Central memory CD8-positive, alpha-beta T cell (primary cell): ENCODE results near the gene NR2E1.

Experiments used
- ATAC-seq: fragments of 150-1000 bp; cut with Tn5 transposase; replicated peaks from 2 replicates; pipeline ENCODE4 v1.10.0; 2022; ENCODE audit warnings: mild to moderate bottlenecking, moderate FRiP score, moderate number of reproducible peaks; ENCODE audit not compliant: poor library complexity, severe bottlenecking; ENCODE audit errors: extremely low read depth
- DNase-seq, 2 donors: peaks; one replicate each; pipeline ENCODE4 v3.0.0; 2021; ENCODE audit warnings: low spot score in 2 of 2
- H3K27ac Mint-ChIP-seq: one replicate; pipeline ENCODE4 v1.8.0; 2022; ENCODE audit warnings: low read depth, mild to moderate bottlenecking, moderate library complexity, mixed read lengths
- H3K27me3 Mint-ChIP-seq: one replicate; pipeline ENCODE4 v1.8.0; 2022; ENCODE audit warnings: mixed read lengths
- H3K36me3 Mint-ChIP-seq: one replicate; pipeline ENCODE4 v1.8.0; 2022; ENCODE audit warnings: mild to moderate bottlenecking, moderate library complexity, mixed read lengths; ENCODE audit not compliant: insufficient read depth
- H3K4me1 Mint-ChIP-seq: one replicate; pipeline ENCODE4 v1.8.0; 2022; ENCODE audit warnings: mixed read lengths
- H3K4me3 Mint-ChIP-seq: one replicate; pipeline ENCODE4 v1.8.0; 2022; ENCODE audit warnings: mild to moderate bottlenecking, moderate library complexity, mixed read lengths
- H3K9me3 Mint-ChIP-seq: one replicate; pipeline ENCODE4 v1.8.0; 2022; ENCODE audit warnings: mixed read lengths

The NR2E1 gene

GRCh38 chr6:108159981-108160380, 5.8 kb upstream of the NR2E1 start:
- peaks cover 12% of the 10 kb centered on the region for H3K4me1 Mint-ChIP-seq

GRCh38 chr6:108161724-108162282, 4.0 kb upstream of the NR2E1 start:
- no peaks in the 10 kb centered on the region for H3K9me3 Mint-ChIP-seq
- no peak for ATAC-seq
- no peak overlapping the region for H3K27ac Mint-ChIP-seq
- H3K36me3 Mint-ChIP-seq, result peaks cover 4% of the 10 kb centered on the region
- H3K27me3 Mint-ChIP-seq, result peaks cover 96% of the 10 kb centered on the region
- no peak for DNase-seq
- no peak overlapping the region for H3K4me3 Mint-ChIP-seq
- H3K4me1 Mint-ChIP-seq, result peaks cover 19% of the 10 kb centered on the region

More at GRCh38 chr6:108159981-108160380, 5.8 kb upstream of the NR2E1 start:
- Mint-ChIP-seq H3K36me3 (peaks cover 2% of the 10 kb centered on the region), H3K9me3 (no peaks in the 10 kb centered on the region), H3K4me3 (no peak overlapping the region), H3K27me3 (peaks cover 96% of the 10 kb centered on the region), H3K27ac (no peak overlapping the region)
- DNase-seq, result no peak
- no peak for ATAC-seq

- no peak overlapping the region for H3K27ac Mint-ChIP-seq
- H3K4me1 Mint-ChIP-seq, result peaks cover 14% of the 10 kb centered on the region
Measured at GRCh38 chr6:108163267-108163643, 2.6 kb upstream of the NR2E1 start.

GRCh38 chr6:108163644-108164542, 1.9 kb upstream of the NR2E1 start:
- Mint-ChIP-seq H3K4me3 (no peak overlapping the region), H3K27me3 (peaks cover 95% of the 10 kb centered on the region), H3K27ac (no peak overlapping the region), H3K36me3 (peaks cover 4% of the 10 kb centered on the region), H3K4me1 (peaks cover 15% of the 10 kb centered on the region), H3K9me3 (no peaks in the 10 kb centered on the region)
- DNase-seq (no peak), ATAC-seq (no peak)

More at GRCh38 chr6:108163267-108163643, 2.6 kb upstream of the NR2E1 start:
- Mint-ChIP-seq H3K4me3 (no peak overlapping the region), H3K27me3 (peaks cover 99% of the 10 kb centered on the region), H3K9me3 (no peaks in the 10 kb centered on the region), H3K36me3 (peaks cover 4% of the 10 kb centered on the region)
- ATAC-seq (no peak), DNase-seq (no peak)

GRCh38 chr6:108164543-108164814, 1.3 kb upstream of the NR2E1 start:
- Mint-ChIP-seq H3K27me3 (peaks cover 95% of the 10 kb centered on the region), H3K27ac (no peak overlapping the region), H3K4me1 (peaks cover 21% of the 10 kb centered on the region), H3K36me3 (peaks cover 5% of the 10 kb centered on the region), H3K4me3 (no peak overlapping the region), H3K9me3 (no peaks in the 10 kb centered on the region)
- ATAC-seq, result no peak
- DNase-seq, result no peak

- H3K9me3 Mint-ChIP-seq, result no peaks in the 10 kb centered on the region
- DNase-seq (no peak), ATAC-seq (no peak)
- H3K4me1 Mint-ChIP-seq, result peaks cover 26% of the 10 kb centered on the region
- H3K27me3 Mint-ChIP-seq, result peaks cover 95% of the 10 kb centered on the region
- H3K36me3 Mint-ChIP-seq, result peaks cover 5% of the 10 kb centered on the region
- no peak overlapping the region for H3K27ac Mint-ChIP-seq
- H3K4me3 Mint-ChIP-seq, result no peak overlapping the region
Measured at GRCh38 chr6:108164815-108165706, 761 bp upstream of the NR2E1 start.

GRCh38 chr6:108166664-108167448, 1.0 kb downstream of the NR2E1 start:
- Mint-ChIP-seq H3K4me3 (peak overlapping the region; percentile 73), H3K4me1 (peaks cover 26% of the 10 kb centered on the region), H3K27ac (no peak overlapping the region), H3K36me3 (peaks cover 5% of the 10 kb centered on the region), H3K27me3 (peaks cover 95% of the 10 kb centered on the region), H3K9me3 (no peaks in the 10 kb centered on the region)
- no peak for ATAC-seq
- DNase-seq, result no peak

- Mint-ChIP-seq H3K4me1 (peaks cover 26% of the 10 kb centered on the region), H3K9me3 (no peaks in the 10 kb centered on the region), H3K27ac (no peak overlapping the region), H3K27me3 (peaks cover 95% of the 10 kb centered on the region), H3K4me3 (peak overlapping the region; percentile 73), H3K36me3 (peaks cover 5% of the 10 kb centered on the region)
- DNase-seq, result no peak
- ATAC-seq, result no peak
Measured at GRCh38 chr6:108167449-108168089, 1.7 kb downstream of the NR2E1 start.

- H3K9me3 Mint-ChIP-seq, result no peaks in the 10 kb centered on the region
- peaks cover 95% of the 10 kb centered on the region for H3K27me3 Mint-ChIP-seq
- H3K4me1 Mint-ChIP-seq, result peaks cover 26% of the 10 kb centered on the region
- peak overlapping the region; percentile 73 for H3K4me3 Mint-ChIP-seq
- H3K36me3 Mint-ChIP-seq, result peaks cover 5% of the 10 kb centered on the region
- no peak overlapping the region for H3K27ac Mint-ChIP-seq
- DNase-seq (no peak), ATAC-seq (no peak)
Measured at GRCh38 chr6:108168090-108168463, 2.3 kb downstream of the NR2E1 start.

- no peak for DNase-seq
- Mint-ChIP-seq H3K27ac (no peak overlapping the region), H3K27me3 (peaks cover 95% of the 10 kb centered on the region), H3K4me1 (peaks cover 23% of the 10 kb centered on the region), H3K36me3 (peaks cover 5% of the 10 kb centered on the region), H3K9me3 (no peaks in the 10 kb centered on the region), H3K4me3 (peak overlapping the region; percentile 73)
- peak; percentile 40 for ATAC-seq
Measured at GRCh38 chr6:108168501-108169463, 3.0 kb downstream of the NR2E1 start.
